ENCODE data around the gene PCNT. TPM values are rescaled to one million over a fixed set of nuclear protein-coding genes. Genes with fewer than 3 reads are reported as not detected.

The PCNT gene
- total and polyA plus RNA-seq, 9 of the 15 experiments (the other 6 are each of a cell fraction or from before 2014, with no cell fraction given): 9.1 to 53.5 (median 31.3) TPM

GRCh38 chr21:46287541-46287940, 36.4 kb upstream of the PCNT start:
- Histone ChIP-seq H3K27ac (ENCODE audit: extremely low read depth, low read depth, low read length) (no peak overlapping the region), H2AFZ (ENCODE audit: low read depth, low read length) (no peak overlapping the region), H4K20me1 (replicated peaks; ENCODE audit: control insufficient read depth, insufficient read depth, low read length) (0 out of 2 replicates have a peak, but pooled peaks cover 2% of the 10 kb centered on the region), H3K9me3 (replicated peaks; ENCODE audit: control insufficient read depth, insufficient read depth, low read depth, low read length) (peaks cover 13% of the 10 kb centered on the region; the same call in 1 of the 2 replicates), H3K4me2 (ENCODE audit: insufficient read depth, low read length) (no peak overlapping the region), H3K27me3 (ENCODE audit: control insufficient read depth in 2 of 2, insufficient read depth in 2 of 2, low read length in 2 of 2) (no peaks in the 10 kb centered on the region), H3K9ac (ENCODE audit: insufficient read depth in 1 of 2, low read depth in 2 of 2, low read length in 2 of 2) (no peak overlapping the region; a peak in 1 of 4 replicates), H3K36me3 (ENCODE audit: control insufficient read depth, insufficient read depth, low read length) (peaks cover 41% of the 10 kb centered on the region), H3K4me3 (peak overlapping the region; percentile 74; the same call in 1 of the 2 replicates), H3K79me2 (ENCODE audit: control insufficient read depth, insufficient read depth, low read length) (peaks cover 47% of the 10 kb centered on the region), H3K9me1 (ENCODE audit: control insufficient read depth, insufficient read depth, low read length) (peaks cover 3% of the 10 kb centered on the region), H3K4me1 (replicated peaks in 1 of 2; ENCODE audit: control insufficient read depth in 2 of 2, insufficient read depth in 2 of 2, low read length in 2 of 2) (peaks cover 18 to 23% of the 10 kb centered on the region in 2 experiments)
- ChIA-PET POLR2A (no interaction called here), CTCF (ENCODE audit: low intra/inter-chr PET ratio) (no interaction called here)
- BruUV-seq (replicated peaks): no TSS peak
- FAIRE-seq (no peak), ATAC-seq (no peak), DNase-seq (ENCODE audit: extremely low read depth in 1 of 4, low spot score in 3 of 4) (no peak)
- no peak for TF ChIP-seq ZBTB12 (CRISPR knock-in tag; IDR thresholded peaks at IDR 0.05)
- no peak for TF ChIP-seq NR3C1 (CRISPR knock-in tag; IDR thresholded peaks at IDR 0.05)
- no peak for TF ChIP-seq BRF2 (IDR thresholded peaks at IDR 0.05; ENCODE audit: borderline replicate concordance, insufficient read depth, insufficient read length)
- TF ChIP-seq RHOXF2B (CRISPR knock-in tag; conservative IDR thresholded peaks at IDR 0.05): no peak
- intact Hi-C loops (cut with micrococcal nuclease): loop anchor here (5.0 to 10.0 kb wide), 2 partner anchors 143 to 170 kb away; partner anchors contain the start of gene DIP2A
- 89% methylated on average over 10 of the region's 10 CpGs for WGBS (ENCODE audit: insufficient coverage, low coverage, missing lambda C conversion rate)
- in situ Hi-C loops (cut with MboI): no loop called here
